Measurements from ENCODE around the gene LTK.

DNA sequence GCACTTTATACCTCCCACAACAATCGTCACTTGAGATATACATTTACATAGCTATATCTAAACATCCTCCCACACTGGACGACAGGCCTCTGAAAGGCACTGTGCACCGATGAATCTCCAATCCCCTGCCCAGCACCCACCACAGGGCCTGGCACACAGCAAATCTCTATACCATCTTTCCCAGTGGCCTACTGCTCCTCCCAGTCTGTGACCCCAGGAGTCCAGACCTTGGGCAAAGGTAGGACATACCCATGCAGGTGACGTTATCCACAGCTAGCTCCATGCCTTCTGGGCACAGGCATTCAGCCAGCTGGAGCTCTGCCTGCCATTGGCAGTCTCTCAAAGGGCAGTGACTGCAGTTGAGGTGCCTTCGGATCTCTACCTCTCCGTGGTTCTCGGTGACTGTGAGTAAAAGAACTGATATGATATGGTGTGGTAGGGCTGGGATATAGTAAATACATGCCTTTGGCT is 5.8 kb downstream of the LTK start:
- no peak for TF ChIP-seq POLR2AphosphoS5 (IDR thresholded peaks at IDR 0.05; ENCODE audit: low read depth, low read length)
- TF ChIP-seq, protein P1, sequence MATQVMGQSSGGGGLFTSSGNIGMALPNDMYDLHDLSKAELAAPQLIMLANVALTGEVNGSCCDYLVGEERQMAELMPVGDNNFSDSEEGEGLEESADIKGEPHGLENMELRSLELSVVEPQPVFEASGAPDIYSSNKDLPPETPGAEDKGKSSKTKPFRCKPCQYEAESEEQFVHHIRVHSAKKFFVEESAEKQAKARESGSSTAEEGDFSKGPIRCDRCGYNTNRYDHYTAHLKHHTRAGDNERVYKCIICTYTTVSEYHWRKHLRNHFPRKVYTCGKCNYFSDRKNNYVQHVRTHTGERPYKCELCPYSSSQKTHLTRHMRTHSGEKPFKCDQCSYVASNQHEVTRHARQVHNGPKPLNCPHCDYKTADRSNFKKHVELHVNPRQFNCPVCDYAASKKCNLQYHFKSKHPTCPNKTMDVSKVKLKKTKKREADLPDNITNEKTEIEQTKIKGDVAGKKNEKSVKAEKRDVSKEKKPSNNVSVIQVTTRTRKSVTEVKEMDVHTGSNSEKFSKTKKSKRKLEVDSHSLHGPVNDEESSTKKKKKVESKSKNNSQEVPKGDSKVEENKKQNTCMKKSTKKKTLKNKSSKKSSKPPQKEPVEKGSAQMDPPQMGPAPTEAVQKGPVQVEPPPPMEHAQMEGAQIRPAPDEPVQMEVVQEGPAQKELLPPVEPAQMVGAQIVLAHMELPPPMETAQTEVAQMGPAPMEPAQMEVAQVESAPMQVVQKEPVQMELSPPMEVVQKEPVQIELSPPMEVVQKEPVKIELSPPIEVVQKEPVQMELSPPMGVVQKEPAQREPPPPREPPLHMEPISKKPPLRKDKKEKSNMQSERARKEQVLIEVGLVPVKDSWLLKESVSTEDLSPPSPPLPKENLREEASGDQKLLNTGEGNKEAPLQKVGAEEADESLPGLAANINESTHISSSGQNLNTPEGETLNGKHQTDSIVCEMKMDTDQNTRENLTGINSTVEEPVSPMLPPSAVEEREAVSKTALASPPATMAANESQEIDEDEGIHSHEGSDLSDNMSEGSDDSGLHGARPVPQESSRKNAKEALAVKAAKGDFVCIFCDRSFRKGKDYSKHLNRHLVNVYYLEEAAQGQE (IDR thresholded peaks at IDR 0.05; ENCODE audit: insufficient read depth in 1 of 2, low read depth in 2 of 2, low read length in 2 of 2): no peak
